NCI-H526 treated with DMSO at 0.1 percent for 48 hours (cell line): ENCODE results near the gene MAP3K7.

Experiments
- DNase-seq: peaks from one replicate; lab custom pipeline; 2025; lab: John Stamatoyannopoulos, UW

MAP3K7 gene

DNA sequence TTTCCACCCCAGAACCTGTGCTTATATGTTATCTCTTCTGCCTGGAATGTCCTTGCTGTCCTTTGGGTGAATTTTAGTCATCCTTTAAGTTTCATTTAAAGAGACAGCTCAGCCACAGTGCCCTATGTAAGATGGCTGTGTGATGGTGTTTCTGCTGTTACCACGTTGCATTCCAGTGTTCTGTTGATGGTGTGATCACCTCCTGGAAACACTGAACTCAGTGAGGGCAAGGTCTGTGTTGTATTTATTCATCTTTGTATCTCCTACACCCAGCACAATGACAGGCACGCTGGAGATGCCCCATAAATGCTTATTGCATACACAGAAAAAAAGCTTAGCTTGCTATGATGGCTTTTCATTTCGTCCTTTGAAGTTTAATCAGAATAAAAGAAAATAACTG, 102.5 kb downstream of the MAP3K7 start:
- DNase-seq = no peak

DNA sequence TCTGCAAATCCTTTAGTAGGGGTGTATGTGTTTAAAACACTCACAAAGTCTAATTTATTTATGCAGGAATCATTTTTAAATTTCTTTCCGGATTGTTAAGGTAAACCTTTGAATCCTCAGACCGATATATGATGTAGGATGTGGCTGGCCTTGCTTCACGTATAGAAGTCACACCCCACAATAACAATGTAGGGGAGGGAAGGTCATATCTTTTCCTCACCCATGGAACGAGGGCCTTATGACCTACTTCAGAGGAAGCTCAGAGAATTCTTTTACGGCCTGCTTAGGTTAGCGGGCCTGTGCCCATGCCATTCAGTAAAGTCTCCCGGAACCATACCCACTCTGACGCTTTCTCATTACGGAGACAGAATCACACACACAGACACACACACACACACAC, 102.9 kb downstream of the MAP3K7 start:
- DNase-seq = no peak

DNA sequence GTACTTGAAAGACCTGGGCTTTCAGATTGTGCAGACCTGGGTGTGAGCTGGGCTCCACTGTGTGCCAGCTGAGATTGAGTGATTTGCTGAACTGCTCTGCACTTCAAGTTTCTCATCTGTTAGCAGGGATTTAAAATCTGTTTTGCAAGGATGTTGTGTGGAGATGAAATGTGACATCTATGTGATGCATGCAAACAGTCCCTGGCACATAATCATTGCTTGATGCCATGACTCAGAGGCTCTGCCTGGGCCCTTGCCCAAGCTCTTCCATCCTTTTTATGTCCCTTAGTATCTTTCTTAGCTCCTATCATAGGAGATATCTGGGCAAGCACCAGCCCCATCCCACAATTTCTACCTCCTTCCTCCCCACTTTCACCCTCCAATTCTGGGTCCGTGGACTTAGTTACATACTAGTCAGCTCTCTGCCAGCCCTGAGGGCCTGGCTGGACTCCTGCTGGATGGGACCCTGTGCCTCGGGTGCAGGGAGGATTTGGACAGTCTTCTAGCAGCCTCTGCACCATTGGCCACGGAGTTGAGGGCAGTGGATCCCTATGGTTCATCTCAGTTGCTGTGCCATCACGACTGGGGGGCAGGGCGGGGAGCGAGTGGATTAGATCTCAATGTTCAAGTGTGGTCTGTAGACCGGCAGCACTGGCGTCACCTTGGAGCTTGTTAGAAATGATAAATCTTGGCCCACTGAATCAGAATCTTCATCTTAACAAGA, 103.6 kb downstream of the MAP3K7 start:
- DNase-seq = no peak

DNA sequence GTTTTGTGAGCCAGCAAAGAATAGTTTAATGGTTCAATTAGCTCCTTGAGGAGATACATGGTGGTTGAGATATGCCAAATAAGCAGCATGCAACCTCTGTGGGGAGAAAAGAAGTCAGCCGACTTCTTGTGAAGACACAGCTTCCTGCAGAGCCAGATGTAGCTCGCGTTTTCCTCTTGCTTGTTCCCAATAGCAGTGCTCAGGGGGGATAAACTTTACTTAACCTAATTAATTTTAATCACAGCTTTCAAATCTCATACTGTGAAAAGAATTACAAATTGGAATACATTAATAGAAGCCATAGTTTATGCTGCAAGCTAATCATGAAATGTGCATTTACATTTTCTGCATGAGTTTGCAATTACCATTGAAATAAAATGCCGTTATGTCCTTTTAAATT, 106.2 kb downstream of the MAP3K7 start:
- DNase-seq = no peak

DNA sequence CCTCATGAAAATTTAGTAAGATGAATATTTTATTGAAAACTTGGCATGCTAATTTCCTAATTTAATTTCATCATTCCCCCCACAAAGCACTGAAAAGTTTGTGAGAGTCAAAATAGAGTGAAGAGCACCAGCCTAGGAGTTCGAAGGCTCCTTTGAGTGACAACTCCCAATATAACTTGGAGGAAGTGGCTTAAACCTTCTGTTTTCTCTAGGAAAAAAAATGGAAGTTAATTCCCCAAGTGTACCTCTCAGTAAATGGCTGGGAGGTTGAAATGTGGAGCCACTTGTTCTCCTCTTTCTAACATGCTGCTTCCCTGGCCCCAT, 107.3 kb downstream of the MAP3K7 start:
- no peak for DNase-seq

DNA sequence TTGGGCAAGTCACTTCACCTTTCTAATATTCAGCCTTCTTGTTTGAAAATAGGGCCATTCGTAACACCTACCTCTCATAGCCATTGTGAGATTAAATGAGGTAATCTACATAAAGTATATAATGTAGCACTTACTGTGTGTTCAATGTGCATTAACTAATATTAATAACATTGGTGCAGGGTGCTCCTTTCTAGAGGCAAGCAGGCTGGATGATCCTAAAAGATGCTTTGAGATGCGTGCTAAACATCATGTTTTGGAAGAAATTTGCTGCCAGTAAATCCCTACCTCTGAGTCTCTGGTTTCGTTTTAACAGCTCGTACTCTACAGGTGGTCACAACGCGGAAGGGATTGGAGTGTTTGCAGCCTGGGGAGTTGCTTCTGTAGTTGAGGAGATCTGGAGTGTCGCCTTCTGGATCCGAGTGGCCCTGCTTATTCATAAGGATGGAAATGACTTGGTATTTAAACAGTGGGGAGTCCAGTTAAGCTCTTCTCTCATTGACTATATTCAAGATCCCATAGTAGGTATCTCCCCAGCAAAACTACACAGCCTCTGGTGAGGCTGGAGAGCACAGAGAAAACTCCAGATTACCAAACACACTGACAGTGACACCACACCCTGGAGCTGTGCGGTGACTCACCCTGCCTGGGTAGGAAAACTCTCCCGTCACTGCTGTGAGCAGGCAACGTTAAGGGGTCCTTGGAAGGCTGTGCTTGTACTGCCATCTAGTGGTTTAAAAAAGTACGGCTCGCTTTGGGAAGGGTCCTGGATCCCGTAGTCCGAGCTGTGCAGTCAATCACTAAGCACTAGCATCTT, 107.9 kb downstream of the MAP3K7 start:
- DNase-seq = peak; percentile 42

DNA sequence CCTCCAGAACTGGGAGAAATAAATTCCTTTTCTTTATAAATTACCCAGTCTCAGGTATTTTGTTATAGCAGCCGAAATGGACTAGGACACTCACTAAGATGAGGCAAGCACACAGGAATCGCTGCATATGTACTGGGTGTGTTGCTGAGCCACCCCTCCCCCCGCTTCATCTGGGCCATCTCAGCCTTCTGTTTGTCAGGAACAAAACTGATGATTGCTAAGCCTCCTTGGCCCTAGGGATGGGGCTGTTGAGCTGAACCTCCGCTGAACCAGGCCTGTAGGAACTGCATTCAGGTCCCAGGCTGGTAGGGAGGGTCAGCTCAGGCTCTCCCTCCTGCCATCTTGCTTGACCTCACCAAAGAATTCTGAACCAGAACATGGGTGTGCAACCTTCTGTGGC, 108.6 kb downstream of the MAP3K7 start:
- DNase-seq = no peak

DNA sequence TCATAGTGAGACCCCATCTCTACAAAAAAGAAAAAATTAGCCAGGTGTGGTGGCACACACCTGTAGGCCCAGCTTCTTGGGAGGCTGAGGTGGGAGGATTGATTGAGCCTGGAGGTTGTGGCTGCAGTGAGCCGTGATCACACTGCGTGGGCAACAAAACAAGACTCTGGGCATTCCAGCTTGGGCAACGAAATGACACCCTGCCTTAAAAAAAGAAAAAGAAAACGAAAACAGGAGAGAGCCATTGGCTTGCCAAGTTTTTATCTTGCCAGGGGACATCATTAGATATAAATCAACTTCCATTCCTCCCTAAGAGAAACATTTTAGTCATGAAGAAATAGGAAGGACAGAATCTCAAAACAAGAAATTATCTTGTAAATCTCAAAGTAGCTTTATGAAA, 109.5 kb downstream of the MAP3K7 start:
- no peak for DNase-seq

DNA sequence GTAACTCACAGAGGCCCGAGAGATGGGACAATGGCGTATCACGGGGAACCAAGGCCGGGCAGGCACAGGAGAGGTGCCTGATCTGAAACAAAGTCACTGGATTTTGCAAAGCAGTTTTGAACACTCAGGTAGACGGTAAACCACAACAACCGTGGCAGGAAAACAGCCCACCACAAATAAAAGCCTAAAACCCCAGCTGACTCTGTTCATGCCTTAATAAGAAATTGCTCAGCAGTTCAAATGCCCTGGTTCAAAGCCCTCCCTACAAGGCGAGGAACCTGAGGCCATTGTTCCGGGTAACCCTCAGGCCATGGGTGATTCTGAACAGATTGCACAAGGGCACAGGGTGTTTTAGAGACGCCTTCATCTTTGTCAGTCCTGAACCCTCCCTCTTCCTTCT, 114.2 kb downstream of the MAP3K7 start:
- DNase-seq = no peak

DNA sequence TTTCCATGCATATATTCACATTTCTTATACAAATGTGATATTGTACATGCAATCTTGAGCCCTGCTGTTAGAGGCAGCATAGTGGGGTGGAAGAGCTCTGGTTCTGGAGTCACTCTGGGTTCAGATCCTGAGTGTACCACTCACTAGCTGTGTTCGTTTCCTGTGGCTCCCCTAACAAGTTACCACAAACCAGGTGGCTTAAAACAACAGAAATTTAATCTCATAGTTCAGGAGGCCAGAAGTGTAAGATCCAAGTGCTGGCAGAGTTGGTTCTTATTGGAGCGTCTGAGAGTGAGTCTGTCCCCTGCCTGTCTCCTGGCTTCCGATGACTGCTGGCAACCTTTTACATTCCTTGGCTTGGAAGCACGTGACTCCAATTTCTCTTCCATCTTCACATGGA, 115.6 kb downstream of the MAP3K7 start:
- DNase-seq = no peak

DNA sequence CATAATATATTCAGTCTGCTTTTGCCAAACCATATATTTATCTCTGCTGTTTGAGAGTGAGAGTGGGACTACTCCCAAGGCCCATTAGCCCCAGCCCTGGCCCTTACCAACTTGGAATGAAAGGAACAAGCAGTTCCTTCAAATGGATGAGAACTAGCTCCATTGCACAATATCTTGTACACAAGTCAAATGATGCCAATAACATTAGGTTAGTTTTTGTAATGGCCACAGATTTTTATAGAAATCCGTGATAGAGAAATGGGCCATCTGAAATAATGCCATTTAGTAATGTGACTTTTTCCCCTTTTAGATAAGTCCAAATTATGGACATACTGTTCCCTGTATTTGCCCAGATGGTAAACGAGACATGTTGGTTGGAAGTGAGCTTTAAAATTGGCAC, 117.0 kb downstream of the MAP3K7 start:
- DNase-seq = no peak

DNA sequence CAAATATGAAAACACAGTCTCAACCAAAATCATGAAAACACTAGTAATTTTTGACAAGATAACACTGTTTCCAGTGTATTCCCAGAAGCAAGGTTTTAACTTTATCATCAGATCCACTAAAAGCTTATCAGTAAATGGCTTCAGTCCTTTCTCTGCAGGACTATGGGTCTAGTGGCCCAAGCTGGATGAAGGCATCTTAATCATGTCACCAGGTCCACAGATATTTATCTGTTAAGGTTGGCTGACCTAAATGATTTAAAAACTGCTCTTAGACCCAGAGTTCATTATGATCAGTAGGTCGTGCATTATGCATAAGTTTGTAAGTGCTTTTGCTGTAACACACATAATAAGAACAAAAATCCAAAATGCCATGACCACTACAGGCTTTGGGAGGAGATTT, 118.0 kb downstream of the MAP3K7 start:
- no peak for DNase-seq

DNA sequence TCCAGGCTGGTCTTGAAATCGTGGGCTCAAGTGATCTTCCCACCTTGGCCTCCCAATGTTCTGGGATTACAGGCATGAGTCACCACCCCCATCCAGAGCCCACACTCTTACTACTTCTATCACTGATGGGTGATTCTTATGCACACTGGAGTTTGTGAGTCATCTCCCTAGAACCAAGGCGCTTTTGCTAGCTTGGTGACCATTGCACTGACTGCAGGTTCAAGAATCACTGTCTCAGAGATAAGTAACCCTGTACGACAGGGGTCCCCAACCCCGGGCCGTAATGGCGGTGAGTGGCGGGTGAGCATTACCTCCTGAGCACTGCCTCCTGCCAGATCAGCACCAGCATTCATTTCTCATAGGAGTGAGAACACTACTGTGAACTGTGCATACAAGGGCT, 118.8 kb downstream of the MAP3K7 start:
- DNase-seq = no peak

DNA sequence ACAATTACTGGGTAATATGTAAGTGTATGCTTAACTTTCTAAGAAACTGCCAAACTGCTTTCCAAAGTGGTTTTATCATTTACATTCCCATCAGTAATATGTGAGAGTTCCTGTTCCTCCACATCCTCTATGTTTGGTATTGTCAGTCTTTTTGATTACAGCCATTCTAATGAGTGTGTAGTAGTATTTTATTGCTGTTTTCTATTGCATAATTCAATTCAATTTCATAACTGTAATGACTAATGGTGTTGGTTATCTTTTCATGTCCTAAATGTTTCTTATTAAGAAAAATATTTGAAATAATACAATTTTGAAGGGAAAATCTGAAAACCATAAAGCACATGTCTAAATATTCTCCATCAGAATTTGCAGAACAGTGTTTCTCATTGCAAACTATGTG, 119.3 kb downstream of the MAP3K7 start:
- no peak for DNase-seq

DNA sequence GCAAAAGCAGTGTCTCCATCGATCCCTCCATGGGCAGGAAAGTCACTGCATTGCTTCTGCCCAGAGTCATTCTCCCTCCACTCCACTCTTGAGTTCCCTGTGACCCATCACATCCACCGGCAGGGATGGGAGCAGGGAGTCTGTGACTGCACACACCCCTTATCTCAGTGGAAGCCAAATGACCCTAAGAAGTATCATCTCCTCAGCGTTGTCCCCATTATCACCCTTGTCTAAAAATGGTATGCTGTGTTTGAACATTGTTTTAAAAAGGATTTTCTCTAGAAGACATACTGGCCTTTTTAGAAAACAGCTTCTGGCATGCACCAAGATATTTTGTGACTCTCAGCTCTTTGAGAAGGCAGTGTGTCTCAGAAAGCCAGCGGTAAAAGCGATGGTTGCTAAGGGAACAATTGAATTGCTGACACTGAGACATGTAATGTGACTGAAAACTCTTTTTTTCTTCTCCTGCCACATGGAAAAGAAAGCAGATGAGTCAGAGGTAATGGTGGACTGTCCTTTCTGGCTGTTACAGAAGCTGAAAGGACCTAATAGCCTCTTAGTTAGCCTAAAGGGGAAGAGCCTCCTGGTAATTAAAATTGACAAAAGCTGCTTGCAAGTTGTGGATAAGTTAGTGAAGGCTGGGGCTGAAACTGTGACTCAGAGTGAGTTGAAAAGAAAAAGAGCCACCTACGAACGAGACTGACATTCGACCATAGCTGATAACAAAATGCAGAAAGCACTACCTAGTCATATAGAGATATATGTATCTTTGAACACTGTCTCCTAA, 120.5 kb downstream of the MAP3K7 start:
- DNase-seq = no peak

DNA sequence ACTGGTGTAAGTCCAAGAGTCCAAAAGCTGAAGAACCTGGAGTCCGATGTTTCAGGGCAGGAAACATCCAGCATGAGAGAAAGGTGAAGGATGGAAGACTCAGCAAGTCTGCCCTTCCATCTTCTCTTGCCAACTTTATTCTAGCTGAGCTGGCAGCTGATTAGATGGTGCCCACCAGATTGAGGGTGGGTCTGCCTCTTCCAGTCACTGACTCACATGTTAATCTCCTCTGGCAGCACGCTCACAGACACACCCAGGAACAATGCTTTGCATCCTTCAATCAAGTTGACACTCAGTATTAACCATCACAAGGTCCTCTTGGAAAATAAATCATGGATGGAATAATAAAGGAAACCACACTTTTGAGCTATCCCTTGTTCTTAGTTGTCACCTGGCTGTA, 121.2 kb downstream of the MAP3K7 start:
- no peak for DNase-seq

DNA sequence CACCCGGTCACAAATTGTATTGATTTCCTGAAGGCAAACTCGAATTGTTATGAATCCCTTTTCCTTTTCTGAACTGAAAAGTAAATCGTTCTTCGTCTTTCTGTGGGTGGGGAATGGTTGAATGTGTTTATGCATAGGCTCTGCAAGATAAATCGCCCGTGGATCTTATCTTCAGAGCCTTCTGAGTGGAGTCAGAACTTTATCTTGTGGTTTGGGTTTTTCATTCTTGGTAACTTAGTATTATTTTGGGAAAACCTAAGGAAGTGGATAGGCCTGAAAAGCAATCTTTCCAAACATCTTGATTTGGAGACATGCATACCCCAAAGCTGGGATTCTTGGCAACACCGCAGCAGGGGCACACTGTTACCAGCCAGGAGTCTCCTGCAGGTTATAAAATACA, 122.4 kb downstream of the MAP3K7 start:
- no peak for DNase-seq

DNA sequence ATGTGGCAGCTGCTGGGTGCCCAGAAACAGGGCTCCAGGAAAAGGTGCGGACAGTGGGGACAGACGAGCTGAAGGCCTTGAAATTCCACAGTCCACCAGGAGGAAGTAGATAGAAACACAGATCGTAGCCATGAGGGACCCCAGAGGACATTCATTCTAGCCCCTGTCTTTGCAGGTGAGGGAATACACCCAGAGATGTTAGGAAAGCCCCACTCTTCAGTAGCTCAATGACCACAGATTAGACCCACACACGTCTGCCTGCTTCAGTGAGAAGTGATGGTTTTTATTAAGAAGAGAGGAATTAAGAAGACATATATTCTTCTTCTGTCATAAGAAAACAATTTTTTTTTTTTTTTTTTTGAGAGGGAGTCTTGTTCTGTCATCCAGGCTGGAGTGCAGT, 123.0 kb downstream of the MAP3K7 start:
- no peak for DNase-seq
